Spleen (tissue), 7 donors: Measurements from ENCODE around the gene SEL1L.
"Not testable (repeated sequence)": the region's sequence is repeated elsewhere in the genome, so short reads cannot be mapped to it uniquely, and the experiment has no call there.

Experiments used
- POLR2A ChIP-seq, 3 donors: fragments of 450-650 bp; IDR thresholded peaks; one replicate each; pipeline ENCODE4 v1.5.1; 2017; ENCODE audit warnings: antibody characterized with exemption in 3 of 3, mild to moderate bottlenecking in 1 of 3
- POLR2AphosphoS5 ChIP-seq, 3 donors: sonication (generic); formaldehyde crosslinking; IDR thresholded peaks; one replicate each; pipeline ENCODE4 v1.5.1; 2017; ENCODE audit warnings: antibody characterized with exemption in 3 of 3
- TF ChIP-seq, protein P1 (sequence below), 11 experiments: fragments of 200-600 bp in 7 of 11; fragments of 450-650 bp in 4 of 11; sonication (generic) in 4 of 11; IDR thresholded peaks in 8 of 11; conservative IDR thresholded peaks in 3 of 11; 1 replicate in 7 of 11; 2 replicates in 4 of 11; pipeline versions ENCODE4 v1.4.0 to v1.8.0; 2016 to 2021; ENCODE audit warnings: antibody characterized with exemption in 11 of 11, inconsistent platforms in 4 of 11, mild to moderate bottlenecking in 1 of 11
- donor health status: DM: no; HTN: no; CAD: no; lungs with moderate emphysema.
- donor health status: DM: no; HTN: no; CAD: no.
- donor health status: DM: no; HTN: no; CAD: no.

DNA sequence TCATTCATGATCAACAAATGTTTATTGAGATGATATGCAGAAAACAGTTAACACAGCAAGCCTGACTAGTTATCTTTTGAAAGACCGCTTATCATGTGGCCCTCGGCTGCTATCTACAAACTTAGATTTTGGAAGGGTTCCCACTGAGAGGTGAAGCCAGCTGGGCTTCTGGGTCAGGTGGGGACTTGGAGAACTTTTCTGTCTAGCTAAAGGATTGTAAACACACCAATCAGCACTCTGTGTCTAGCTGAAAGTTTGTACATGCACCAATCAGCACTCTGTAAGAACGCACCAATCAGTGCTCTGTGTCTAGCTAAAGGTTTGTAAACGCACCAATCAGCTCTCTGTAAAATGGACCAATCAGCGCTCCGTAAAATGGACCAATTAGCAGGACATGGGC lies 20.8 kb downstream of the SEL1L start:
- TF ChIP-seq, protein P1, sequence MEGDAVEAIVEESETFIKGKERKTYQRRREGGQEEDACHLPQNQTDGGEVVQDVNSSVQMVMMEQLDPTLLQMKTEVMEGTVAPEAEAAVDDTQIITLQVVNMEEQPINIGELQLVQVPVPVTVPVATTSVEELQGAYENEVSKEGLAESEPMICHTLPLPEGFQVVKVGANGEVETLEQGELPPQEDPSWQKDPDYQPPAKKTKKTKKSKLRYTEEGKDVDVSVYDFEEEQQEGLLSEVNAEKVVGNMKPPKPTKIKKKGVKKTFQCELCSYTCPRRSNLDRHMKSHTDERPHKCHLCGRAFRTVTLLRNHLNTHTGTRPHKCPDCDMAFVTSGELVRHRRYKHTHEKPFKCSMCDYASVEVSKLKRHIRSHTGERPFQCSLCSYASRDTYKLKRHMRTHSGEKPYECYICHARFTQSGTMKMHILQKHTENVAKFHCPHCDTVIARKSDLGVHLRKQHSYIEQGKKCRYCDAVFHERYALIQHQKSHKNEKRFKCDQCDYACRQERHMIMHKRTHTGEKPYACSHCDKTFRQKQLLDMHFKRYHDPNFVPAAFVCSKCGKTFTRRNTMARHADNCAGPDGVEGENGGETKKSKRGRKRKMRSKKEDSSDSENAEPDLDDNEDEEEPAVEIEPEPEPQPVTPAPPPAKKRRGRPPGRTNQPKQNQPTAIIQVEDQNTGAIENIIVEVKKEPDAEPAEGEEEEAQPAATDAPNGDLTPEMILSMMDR (IDR thresholded peaks at IDR 0.05 in 8 of 11, conservative IDR thresholded peaks at IDR 0.05 in 3 of 11), result not testable (repeated sequence)
- TF ChIP-seq POLR2A, POLR2AphosphoS5 (IDR thresholded peaks at IDR 0.05): not testable (repeated sequence)
